ENCODE results near the gene MYO3B.
"Not testable (repeated sequence)": the region's sequence is repeated elsewhere in the genome, so short reads cannot be mapped to it uniquely, and the experiment has no call there.

The MYO3B gene

DNA sequence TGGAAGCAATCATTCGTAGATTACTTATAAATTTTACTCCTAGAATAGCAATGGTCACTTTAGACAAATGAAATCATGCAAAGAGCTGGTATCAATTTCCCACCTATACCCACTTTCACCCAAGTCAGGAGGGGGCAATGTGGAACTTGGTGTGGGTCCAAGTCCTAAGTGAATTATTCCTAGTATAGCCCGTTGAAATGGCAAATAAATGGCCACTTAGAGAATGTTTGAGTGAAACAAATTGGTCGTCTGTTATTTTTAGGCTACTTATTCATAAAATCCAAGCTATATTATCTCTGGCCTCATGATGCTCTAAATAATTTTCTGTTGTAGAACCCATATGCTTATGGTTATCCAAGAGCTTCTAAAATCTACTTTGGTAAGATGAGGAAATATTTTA is 98.1 kb downstream of the MYO3B start:
- H3K4me3 ChIP-seq (ENCODE audit: low read length) = no peak overlapping the region
- H4K20me1 ChIP-seq (ENCODE audit: control insufficient read depth, insufficient read depth, low read depth, low read length) = no peaks in the 10 kb centered on the region
- H3K27ac ChIP-seq (ENCODE audit: low read depth, low read length) = no peak overlapping the region
- H3K4me2 ChIP-seq (ENCODE audit: low read length) = no peak overlapping the region
- no peak for TF ChIP-seq CTCF (IDR thresholded peaks at IDR 0.05; ENCODE audit: low read depth, low read length, poor library complexity, severe bottlenecking)
- no peak for TF ChIP-seq EZH2phosphoT487 (IDR thresholded peaks at IDR 0.05; ENCODE audit: borderline replicate concordance, low read length)
- no peaks in the 10 kb centered on the region for H3K36me3 ChIP-seq (ENCODE audit: control insufficient read depth, low read length)
- no peaks in the 10 kb centered on the region for H3K27me3 ChIP-seq (ENCODE audit: control insufficient read depth, low read length)
- H3F3A ChIP-seq (ENCODE audit: control insufficient read depth, insufficient read depth) = no peaks in the 10 kb centered on the region
- H3K4me1 ChIP-seq (ENCODE audit: control insufficient read depth, low read length) = peaks cover 15% of the 10 kb centered on the region
- H3K79me2 ChIP-seq (ENCODE audit: control insufficient read depth, low read length) = no peaks in the 10 kb centered on the region
- no peaks in the 10 kb centered on the region; the same call in 1 of the 2 replicates for H3K9me2 ChIP-seq (replicated peaks; ENCODE audit: control insufficient read depth, low read length)
- H3K9me3 ChIP-seq (ENCODE audit: control insufficient read depth, insufficient read depth, low read length) = no peaks in the 10 kb centered on the region; the same call in 1 of the 2 replicates

DNA sequence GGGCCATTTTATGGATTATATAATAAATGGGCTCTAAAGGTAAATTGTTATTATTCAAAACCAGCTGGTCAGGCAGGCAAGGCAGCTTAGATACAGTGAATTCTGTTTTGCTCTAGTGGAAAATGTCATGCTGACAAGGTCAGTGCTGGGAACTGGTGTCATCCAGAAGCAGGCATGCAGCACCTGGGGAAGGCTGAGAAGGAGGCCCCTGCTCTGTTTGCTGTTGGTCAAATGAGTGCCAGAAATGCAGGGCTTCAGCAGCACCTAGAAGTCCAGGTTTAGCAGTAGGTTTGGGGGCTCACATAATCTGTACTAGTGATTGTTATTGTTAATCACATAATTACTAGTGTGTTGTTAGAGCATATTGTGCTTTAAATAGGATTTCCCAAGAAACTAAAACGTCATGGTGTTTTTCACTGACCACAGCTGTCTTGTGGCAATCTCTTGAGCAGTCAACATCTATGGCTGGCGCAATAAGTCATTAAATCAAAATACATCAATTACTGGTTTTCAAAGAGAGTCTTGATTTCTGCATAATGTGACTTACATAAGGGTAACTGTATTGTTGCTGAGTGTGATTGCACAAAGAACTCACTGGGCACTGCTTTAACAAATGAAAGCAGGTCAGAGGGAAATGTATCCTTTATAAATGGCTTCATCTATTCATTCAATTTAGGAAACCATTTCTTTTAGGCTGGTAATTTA is 99.1 kb downstream of the MYO3B start:
- Histone ChIP-seq H3K27ac (ENCODE audit: low read depth, low read length) (no peak overlapping the region), H3K9me2 (replicated peaks; ENCODE audit: control insufficient read depth, low read length) (no peaks in the 10 kb centered on the region; the same call in 1 of the 2 replicates), H3K79me2 (ENCODE audit: control insufficient read depth, low read length) (no peaks in the 10 kb centered on the region), H3K9me3 (ENCODE audit: control insufficient read depth, insufficient read depth, low read length) (no peaks in the 10 kb centered on the region; the same call in 1 of the 2 replicates), H3F3A (ENCODE audit: control insufficient read depth, insufficient read depth) (no peaks in the 10 kb centered on the region), H3K4me1 (ENCODE audit: control insufficient read depth, low read length) (peaks cover 15% of the 10 kb centered on the region), H4K20me1 (ENCODE audit: control insufficient read depth, insufficient read depth, low read depth, low read length) (no peaks in the 10 kb centered on the region), H3K4me2 (ENCODE audit: low read length) (no peak overlapping the region), H3K27me3 (ENCODE audit: control insufficient read depth, low read length) (no peaks in the 10 kb centered on the region), H3K4me3 (ENCODE audit: low read length) (no peak overlapping the region), H3K36me3 (ENCODE audit: control insufficient read depth, low read length) (no peaks in the 10 kb centered on the region)
- TF ChIP-seq EZH2phosphoT487 (IDR thresholded peaks at IDR 0.05; ENCODE audit: borderline replicate concordance, low read length) (no peak), CTCF (IDR thresholded peaks at IDR 0.05; ENCODE audit: low read depth, low read length, poor library complexity, severe bottlenecking) (no peak)

DNA sequence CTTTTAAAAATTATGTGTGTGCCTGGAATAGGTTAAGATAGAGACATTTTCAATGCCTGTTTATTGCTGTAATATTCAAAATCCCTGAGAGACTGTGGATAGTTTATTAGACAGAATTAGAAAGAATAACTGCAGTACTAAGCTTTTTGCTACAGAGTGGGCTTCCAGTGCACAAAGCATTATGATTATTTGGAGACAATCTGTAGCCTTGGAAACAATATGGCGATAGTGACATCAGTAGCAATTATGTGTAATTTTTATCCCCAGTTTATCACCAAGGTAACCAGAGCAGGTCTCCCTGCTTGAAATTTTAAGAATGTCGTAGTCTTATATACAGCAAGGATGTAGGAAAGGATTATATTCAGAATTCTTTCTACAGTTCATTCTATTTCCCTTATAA is 100.0 kb downstream of the MYO3B start:
- no peak overlapping the region for H3K4me3 ChIP-seq (ENCODE audit: low read length)
- H3K79me2 ChIP-seq (ENCODE audit: control insufficient read depth, low read length) = no peaks in the 10 kb centered on the region
- H3K4me2 ChIP-seq (ENCODE audit: low read length) = no peak overlapping the region
- H3K4me1 ChIP-seq (ENCODE audit: control insufficient read depth, low read length) = peaks cover 23% of the 10 kb centered on the region
- H3F3A ChIP-seq (ENCODE audit: control insufficient read depth, insufficient read depth) = no peaks in the 10 kb centered on the region
- H3K9me3 ChIP-seq (ENCODE audit: control insufficient read depth, insufficient read depth, low read length) = no peaks in the 10 kb centered on the region; the same call in 1 of the 2 replicates
- H4K20me1 ChIP-seq (ENCODE audit: control insufficient read depth, insufficient read depth, low read depth, low read length) = no peaks in the 10 kb centered on the region
- no peak overlapping the region for H3K27ac ChIP-seq (ENCODE audit: low read depth, low read length)
- no peaks in the 10 kb centered on the region for H3K27me3 ChIP-seq (ENCODE audit: control insufficient read depth, low read length)
- no peaks in the 10 kb centered on the region for H3K36me3 ChIP-seq (ENCODE audit: control insufficient read depth, low read length)
- H3K9me2 ChIP-seq (replicated peaks; ENCODE audit: control insufficient read depth, low read length) = no peaks in the 10 kb centered on the region
- TF ChIP-seq EZH2phosphoT487 (IDR thresholded peaks at IDR 0.05; ENCODE audit: borderline replicate concordance, low read length) (no peak), CTCF (IDR thresholded peaks at IDR 0.05; ENCODE audit: low read depth, low read length, poor library complexity, severe bottlenecking) (no peak)

GRCh38 chr2:170279615-170280014 is 101.7 kb downstream of the MYO3B start:
- H3K4me2 ChIP-seq (ENCODE audit: low read length); H4K20me1 ChIP-seq (ENCODE audit: control insufficient read depth, insufficient read depth, low read depth, low read length); H3K9me2 ChIP-seq (replicated peaks; ENCODE audit: control insufficient read depth, low read length); H3K36me3 ChIP-seq (ENCODE audit: control insufficient read depth, low read length); H3K27ac ChIP-seq (ENCODE audit: low read depth, low read length); H3K9me3 ChIP-seq (ENCODE audit: control insufficient read depth, insufficient read depth, low read length); H3K79me2 ChIP-seq (ENCODE audit: control insufficient read depth, low read length); H3F3A ChIP-seq (ENCODE audit: control insufficient read depth, insufficient read depth); H3K4me3 ChIP-seq (ENCODE audit: low read length); H3K27me3 ChIP-seq (ENCODE audit: control insufficient read depth, low read length): not testable (repeated sequence)
- H3K4me1 ChIP-seq (ENCODE audit: control insufficient read depth, low read length) = peaks cover 40% of the 10 kb centered on the region

Measured in DOHH2 (cell line).